Spinal cord (tissue), 10 donors: ENCODE measurements around the gene MRPL2. TPM values are rescaled to one million over a fixed set of nuclear protein-coding genes. Genes with fewer than 3 reads are reported as not detected.

Experiments
- DNase-seq, 6 donors: peaks; one replicate each; pipeline versions ENCODE4 v3.0.0 to v3.0.0-alpha.2; 2013 to 2015; ENCODE audit warnings: low spot score in 6 of 6, low read depth in 4 of 6
- H3K27ac ChIP-seq: one replicate; pipeline ENCODE4 v1.5.1; 2013; ENCODE audit warnings: low read depth, low read length, control low read depth
- H3K27me3 ChIP-seq: one replicate; pipeline ENCODE4 v1.6.1; 2013; ENCODE audit warnings: low read length; ENCODE audit not compliant: control insufficient read depth, insufficient read depth
- H3K36me3 ChIP-seq: one replicate; pipeline ENCODE4 v1.6.1; 2013; ENCODE audit warnings: low read length; ENCODE audit not compliant: control insufficient read depth, insufficient read depth
- H3K4me1 ChIP-seq: one replicate; pipeline ENCODE4 v1.6.1; 2013; ENCODE audit warnings: low read length; ENCODE audit not compliant: control insufficient read depth, insufficient read depth
- H3K4me3 ChIP-seq: one replicate; pipeline ENCODE4 v1.5.1; 2013; ENCODE audit warnings: low read depth, low read length, control low read depth
- H3K9me3 ChIP-seq: one replicate; pipeline ENCODE4 v1.6.1; 2013; ENCODE audit warnings: low read length; ENCODE audit not compliant: control insufficient read depth, insufficient read depth
- WGBS: methylation state at CpG from one replicate; pipeline ENCODE4 v1.1.5; 2013; ENCODE audit warnings: missing lambda C conversion rate; ENCODE audit not compliant: insufficient coverage; 5-methylcytosine and 5-hydroxymethylcytosine counted together
- polyA plus RNA-seq, 2 donors: library from polyadenylated mRNA; unstranded; fragments of 120-200 nt; gene quantifications; one replicate each; pipeline ENCODE4 v1.2.1, GENCODE V29; 2013; ENCODE audit not compliant: insufficient read length in 2 of 2
- total RNA-seq, 2 donors: library from RNA; depleted of rRNA in 1 of 2; stranded (reverse); fragments of 120-200 nt in 1 of 2; fragments of >200 nt in 1 of 2; gene quantifications; one replicate each; pipeline versions ENCODE4 v1.2.3 to v1.2.4, GENCODE V29; 2013 to 2014
- donor health status: healthy.

The MRPL2 gene
- total and polyA plus RNA-seq, 4 donors: 11.8 to 57.1 (median 40.0) TPM

DNA sequence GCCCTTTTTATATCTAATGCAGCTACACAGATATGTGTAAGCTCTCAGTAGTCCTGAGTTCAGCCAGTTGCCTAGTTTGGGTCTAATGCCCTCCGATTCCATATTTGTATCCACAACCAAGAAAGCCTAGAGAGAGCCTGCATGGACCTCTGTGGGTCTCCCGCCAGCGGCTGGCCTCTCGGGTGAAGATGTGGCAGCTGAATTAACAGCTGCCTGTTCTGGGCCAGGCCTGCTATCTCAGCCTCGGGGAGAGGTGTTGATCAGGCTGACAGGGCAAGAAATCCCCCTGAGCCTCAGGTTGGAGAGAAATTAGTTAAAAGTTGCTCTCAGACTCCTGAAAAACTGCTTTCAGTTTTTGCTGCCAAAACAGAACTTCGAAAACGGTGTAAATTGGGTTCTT lies 36.7 kb upstream of the MRPL2 start:
- DNase-seq: no peak
- Histone ChIP-seq H3K9me3 (no peaks in the 10 kb centered on the region), H3K27ac (peak overlapping the region; percentile 70), H3K4me1 (peaks cover 30% of the 10 kb centered on the region), H3K27me3 (no peaks in the 10 kb centered on the region), H3K36me3 (no peaks in the 10 kb centered on the region), H3K4me3 (no peak overlapping the region)
- WGBS: 39% methylated on average over 7 of the region's 7 CpGs

DNA sequence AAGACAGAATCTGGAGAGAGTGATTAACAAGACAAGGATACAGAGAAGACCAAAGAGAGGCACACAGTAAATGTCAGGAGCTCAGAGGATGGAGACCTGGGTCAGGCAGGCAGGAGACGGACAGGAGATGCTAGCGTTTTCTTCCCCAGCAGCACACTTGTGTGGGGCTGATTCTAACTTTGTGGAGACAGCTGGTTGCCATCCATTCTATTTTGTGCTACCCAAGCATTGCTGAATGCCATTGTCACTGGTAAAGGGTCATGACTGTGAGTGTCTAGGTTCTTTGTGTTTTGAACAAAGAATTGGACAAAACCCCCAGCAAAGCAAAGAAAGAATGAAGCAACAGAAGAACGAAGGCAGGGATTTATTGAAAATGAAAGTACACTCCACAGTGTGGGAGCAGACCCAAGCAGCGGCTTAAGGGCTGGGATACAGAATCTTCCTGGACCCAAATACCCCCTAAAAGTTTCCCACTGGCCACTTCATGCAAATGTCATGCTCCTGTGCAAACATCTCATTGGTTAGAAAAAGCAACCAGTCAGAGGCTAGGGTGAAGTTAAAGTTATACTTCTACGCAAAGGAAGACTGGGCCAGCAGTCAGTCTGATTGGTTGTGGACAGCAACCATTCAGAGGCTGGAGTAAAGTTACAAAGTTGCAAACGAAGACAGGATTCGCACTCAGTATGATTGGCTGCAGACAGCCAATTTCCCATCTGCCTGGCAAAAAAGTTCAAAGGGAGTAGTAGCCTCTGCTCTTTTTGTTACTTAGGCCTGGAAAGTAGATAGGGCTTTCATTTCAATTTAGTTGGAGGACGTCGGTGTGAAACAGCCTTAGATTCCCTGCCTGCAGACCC lies 34.4 kb upstream of the MRPL2 start:
- WGBS: 38% methylated on average over 7 of the region's 9 CpGs
- H3K4me1 ChIP-seq: peaks cover 44% of the 10 kb centered on the region
- no peaks in the 10 kb centered on the region for H3K36me3 ChIP-seq
- peak in 2 of 6 donors; percentile 51 to 60 for DNase-seq
- H3K9me3 ChIP-seq: no peaks in the 10 kb centered on the region
- H3K4me3 ChIP-seq: peak overlapping the region; percentile 16
- H3K27ac ChIP-seq: peak overlapping the region; percentile 73
- no peaks in the 10 kb centered on the region for H3K27me3 ChIP-seq

- no peaks in the 10 kb centered on the region for H3K36me3 ChIP-seq
- DNase-seq: no peak
- H3K4me1 ChIP-seq: peaks cover 44% of the 10 kb centered on the region
- no peaks in the 10 kb centered on the region for H3K9me3 ChIP-seq
- H3K27me3 ChIP-seq: no peaks in the 10 kb centered on the region
- no peak overlapping the region for H3K4me3 ChIP-seq
- H3K27ac ChIP-seq: no peak overlapping the region
These were observed 33.4 kb upstream of the MRPL2 start for GRCh38 chr6:43092635-43093034.

GRCh38 chr6:43091436-43091991 lies 32.3 kb upstream of the MRPL2 start:
- Histone ChIP-seq H3K27me3 (no peaks in the 10 kb centered on the region), H3K9me3 (no peaks in the 10 kb centered on the region), H3K27ac (peak overlapping the region; percentile 67), H3K4me1 (peaks cover 37% of the 10 kb centered on the region), H3K4me3 (no peak overlapping the region), H3K36me3 (no peaks in the 10 kb centered on the region)
- WGBS: 82% methylated on average over 3 of the region's 10 CpGs
- DNase-seq: no peak

DNA sequence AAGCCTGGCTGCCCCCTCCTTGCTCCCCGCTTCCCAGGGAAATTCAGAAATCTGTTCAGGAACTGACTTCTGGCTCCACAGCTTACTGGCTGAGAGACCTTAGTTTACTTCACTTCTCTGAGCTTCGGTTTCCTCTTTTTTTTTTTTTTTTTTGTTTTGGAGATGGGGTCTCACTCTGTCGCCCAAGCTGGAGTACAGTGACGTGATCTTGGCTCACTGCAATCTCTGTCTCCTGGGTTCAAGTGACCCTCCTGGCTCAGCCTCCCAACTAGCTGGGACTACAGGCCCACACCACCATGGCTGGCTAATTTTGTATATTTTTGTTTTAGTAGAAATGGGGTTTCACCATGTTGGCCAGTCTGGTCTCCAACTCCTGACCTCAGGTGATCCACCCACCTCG lies 31.8 kb upstream of the MRPL2 start:
- no peaks in the 10 kb centered on the region for H3K27me3 ChIP-seq
- no peak for DNase-seq
- peak overlapping the region; percentile 67 for H3K27ac ChIP-seq
- H3K4me1 ChIP-seq: peaks cover 36% of the 10 kb centered on the region
- H3K9me3 ChIP-seq: no peaks in the 10 kb centered on the region
- no peaks in the 10 kb centered on the region for H3K36me3 ChIP-seq
- H3K4me3 ChIP-seq: no peak overlapping the region
- 40% methylated on average over 1 of the region's 5 CpGs for WGBS

DNA sequence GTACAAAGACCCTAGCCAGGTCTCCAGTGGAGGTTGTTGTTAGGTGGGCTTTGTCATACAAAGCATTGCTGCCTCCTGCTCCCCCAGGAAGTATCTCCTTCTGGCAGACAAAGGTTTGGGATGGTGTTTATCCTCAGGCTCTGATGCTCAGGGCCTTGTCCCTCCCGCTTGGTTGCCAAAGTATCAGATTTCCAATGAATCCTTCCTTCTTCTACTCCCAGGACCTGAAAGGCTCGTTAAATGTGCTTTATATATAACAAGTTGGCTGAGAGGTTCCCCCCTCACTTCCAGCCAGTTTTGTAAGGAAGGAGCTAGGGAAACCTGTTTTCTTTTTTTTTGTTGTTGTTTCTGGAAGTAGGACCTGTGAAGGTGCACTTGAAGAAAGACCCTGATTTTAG lies 31.3 kb upstream of the MRPL2 start:
- no CpG with 5 or more reads among the region's 2 CpGs for WGBS
- no peak for DNase-seq

GRCh38 chr6:43089874-43090558 lies 30.8 kb upstream of the MRPL2 start:
- H3K4me1 ChIP-seq: peaks cover 35% of the 10 kb centered on the region
- H3K9me3 ChIP-seq: no peaks in the 10 kb centered on the region
- WGBS: 33% methylated on average over 6 of the region's 8 CpGs
- no peaks in the 10 kb centered on the region for H3K27me3 ChIP-seq
- H3K4me3 ChIP-seq: no peak overlapping the region
- DNase-seq: no peak
- peak overlapping the region; percentile 67 for H3K27ac ChIP-seq
- H3K36me3 ChIP-seq: no peaks in the 10 kb centered on the region

More for the DNA sequence above, 31.3 kb upstream of the MRPL2 start:
- Histone ChIP-seq H3K4me3 (no peak overlapping the region), H3K9me3 (no peaks in the 10 kb centered on the region), H3K27ac (peak overlapping the region; percentile 67), H3K27me3 (no peaks in the 10 kb centered on the region), H3K4me1 (peaks cover 35% of the 10 kb centered on the region), H3K36me3 (no peaks in the 10 kb centered on the region)

- WGBS: no CpG with 5 or more reads among the region's 4 CpGs
- H3K36me3 ChIP-seq: no peaks in the 10 kb centered on the region
- H3K4me3 ChIP-seq: no peak overlapping the region
- peaks cover 35% of the 10 kb centered on the region for H3K4me1 ChIP-seq
- no peaks in the 10 kb centered on the region for H3K27me3 ChIP-seq
- no peaks in the 10 kb centered on the region for H3K9me3 ChIP-seq
- H3K27ac ChIP-seq: peak overlapping the region; percentile 67
- peak in 1 of 6 donors; percentile 41 for DNase-seq
These were observed 30.2 kb upstream of the MRPL2 start for GRCh38 chr6:43089467-43089866.

GRCh38 chr6:43088654-43089056 lies 29.4 kb upstream of the MRPL2 start:
- 92% methylated on average over 2 of the region's 4 CpGs for WGBS
- DNase-seq: no peak
- H3K4me1 ChIP-seq: peaks cover 31% of the 10 kb centered on the region
- H3K27ac ChIP-seq: no peak overlapping the region
- no peaks in the 10 kb centered on the region for H3K9me3 ChIP-seq
- no peaks in the 10 kb centered on the region for H3K27me3 ChIP-seq
- no peak overlapping the region for H3K4me3 ChIP-seq
- H3K36me3 ChIP-seq: no peaks in the 10 kb centered on the region
